DND-41 (cell line): ENCODE data around the gene GPR17.

ENCODE experiments used
- ATAC-seq: fragments of 200-7000 bp; cut with Tn5 transposase; 3 replicates; pipeline ENCODE4 v1.9.1; 2021; ENCODE audit warnings: low read depth; ENCODE audit not compliant: insufficient read depth
- DNase-seq: peaks from one replicate; pipeline ENCODE4 v3.0.0-alpha.2; 2020
- H2AFZ ChIP-seq: 2 replicates; pipeline ENCODE4 v1.6.0; 2012; ENCODE audit warnings: low read depth, low read length
- H3K27ac ChIP-seq: 2 replicates; pipeline ENCODE4 v1.5.1; 2012; ENCODE audit warnings: low read length, inconsistent platforms
- H3K27me3 ChIP-seq: fragments of 200-600 bp; sonication (generic); 2 replicates; pipeline ENCODE4 v1.6.0; 2012; ENCODE audit warnings: low read length, mild to moderate bottlenecking, inconsistent platforms; ENCODE audit not compliant: insufficient read depth, poor library complexity
- H3K36me3 ChIP-seq: 2 replicates; pipeline ENCODE4 v1.5.1; 2012; ENCODE audit warnings: low read length, inconsistent platforms; ENCODE audit not compliant: insufficient read depth
- H3K4me1 ChIP-seq: 2 replicates; pipeline ENCODE4 v1.5.1; 2012; ENCODE audit warnings: mild to moderate bottlenecking, low read length; ENCODE audit not compliant: insufficient read depth
- H3K4me2 ChIP-seq: 2 replicates; pipeline ENCODE4 v1.6.0; 2012; ENCODE audit warnings: mild to moderate bottlenecking, moderate library complexity, low read length, inconsistent platforms; ENCODE audit not compliant: insufficient read depth
- H3K4me3 ChIP-seq, 2 experiments: fragments of 200-600 bp in 1 of 2; shearing (Covaris generic) in 1 of 2; 2 replicates each; pipeline ENCODE4 v1.5.1; 2012 to 2016; ENCODE audit warnings: inconsistent platforms in 2 of 2, low read length in 2 of 2, mild to moderate bottlenecking in 2 of 2, low read depth in 1 of 2, moderate library complexity in 1 of 2
- H3K79me2 ChIP-seq: 2 replicates; pipeline ENCODE4 v1.6.0; 2012; ENCODE audit warnings: low read length, inconsistent platforms; ENCODE audit not compliant: insufficient read depth
- H3K9ac ChIP-seq: 2 replicates; pipeline ENCODE4 v1.6.0; 2012; ENCODE audit warnings: low read depth, mild to moderate bottlenecking, inconsistent platforms, low read length, moderate library complexity
- H3K9me3 ChIP-seq: 2 replicates; pipeline ENCODE4 v1.5.1; 2012; ENCODE audit warnings: low read length, moderate library complexity, mild to moderate bottlenecking, inconsistent platforms; ENCODE audit not compliant: insufficient read depth, severe bottlenecking
- H4K20me1 ChIP-seq: 2 replicates; pipeline ENCODE4 v1.6.0; 2012; ENCODE audit warnings: low read length; ENCODE audit not compliant: insufficient read depth
- EZH2 ChIP-seq: IDR thresholded peaks from 3 replicates; pipeline ENCODE4 v1.6.1; 2012; ENCODE audit warnings: borderline replicate concordance, low read depth, mild to moderate bottlenecking, moderate library complexity, low read length, inconsistent platforms; ENCODE audit not compliant: severe bottlenecking
- TF ChIP-seq, protein P1 (sequence below): IDR thresholded peaks from 2 replicates; pipeline ENCODE4 v1.5.1; 2012; ENCODE audit warnings: borderline replicate concordance, low read length, moderate library complexity, mild to moderate bottlenecking; ENCODE audit not compliant: poor library complexity, severe bottlenecking; ENCODE audit errors: extremely low read depth

The GPR17 gene

DNA sequence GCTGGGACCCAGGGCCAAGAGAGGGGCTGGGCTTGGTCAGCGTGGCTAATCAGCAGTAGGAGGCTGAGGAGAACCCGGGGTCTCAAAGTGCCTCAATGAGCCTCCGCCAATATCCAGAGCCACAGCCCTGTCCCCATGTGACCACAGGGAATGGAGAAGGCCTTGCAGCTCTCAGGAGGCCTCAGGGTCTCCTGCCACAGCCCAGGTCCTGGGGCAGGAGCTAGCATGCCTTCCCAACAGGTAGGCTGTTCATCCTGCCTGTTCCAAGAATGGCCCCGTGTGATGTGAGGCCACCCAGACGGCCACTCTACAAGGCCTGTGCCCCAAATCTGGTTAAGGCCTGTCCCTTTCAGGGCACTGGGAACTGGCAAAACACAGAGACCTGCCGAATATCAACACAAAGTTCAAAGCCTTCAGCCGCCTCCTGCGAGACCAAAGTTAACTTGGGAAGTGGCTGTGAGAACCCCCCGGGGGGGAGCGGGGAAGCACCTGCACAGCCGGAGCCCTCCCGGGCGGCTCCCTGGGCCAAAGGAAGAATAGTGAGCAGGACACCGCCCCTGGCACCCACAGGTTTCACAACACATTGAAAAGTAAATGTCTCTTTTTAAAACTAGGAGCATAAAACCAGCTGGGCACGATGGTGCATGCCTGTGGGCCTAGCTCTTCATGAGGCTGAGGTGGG is 33.9 kb downstream of the GPR17 start:
- Histone ChIP-seq H2AFZ (no peak overlapping the region), H3K9ac (no peak overlapping the region), H4K20me1 (no peaks in the 10 kb centered on the region), H3K4me3 (no peak overlapping the region), H3K9me3 (no peaks in the 10 kb centered on the region), H3K36me3 (no peaks in the 10 kb centered on the region), H3K4me1 (no peaks in the 10 kb centered on the region), H3K27ac (no peak overlapping the region), H3K4me2 (no peak overlapping the region), H3K27me3 (no peaks in the 10 kb centered on the region), H3K79me2 (no peaks in the 10 kb centered on the region)
- TF ChIP-seq EZH2, result no peak
- TF ChIP-seq, protein P1, sequence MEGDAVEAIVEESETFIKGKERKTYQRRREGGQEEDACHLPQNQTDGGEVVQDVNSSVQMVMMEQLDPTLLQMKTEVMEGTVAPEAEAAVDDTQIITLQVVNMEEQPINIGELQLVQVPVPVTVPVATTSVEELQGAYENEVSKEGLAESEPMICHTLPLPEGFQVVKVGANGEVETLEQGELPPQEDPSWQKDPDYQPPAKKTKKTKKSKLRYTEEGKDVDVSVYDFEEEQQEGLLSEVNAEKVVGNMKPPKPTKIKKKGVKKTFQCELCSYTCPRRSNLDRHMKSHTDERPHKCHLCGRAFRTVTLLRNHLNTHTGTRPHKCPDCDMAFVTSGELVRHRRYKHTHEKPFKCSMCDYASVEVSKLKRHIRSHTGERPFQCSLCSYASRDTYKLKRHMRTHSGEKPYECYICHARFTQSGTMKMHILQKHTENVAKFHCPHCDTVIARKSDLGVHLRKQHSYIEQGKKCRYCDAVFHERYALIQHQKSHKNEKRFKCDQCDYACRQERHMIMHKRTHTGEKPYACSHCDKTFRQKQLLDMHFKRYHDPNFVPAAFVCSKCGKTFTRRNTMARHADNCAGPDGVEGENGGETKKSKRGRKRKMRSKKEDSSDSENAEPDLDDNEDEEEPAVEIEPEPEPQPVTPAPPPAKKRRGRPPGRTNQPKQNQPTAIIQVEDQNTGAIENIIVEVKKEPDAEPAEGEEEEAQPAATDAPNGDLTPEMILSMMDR, result no peak
- DNase-seq (no peak), ATAC-seq (no peak)

DNA sequence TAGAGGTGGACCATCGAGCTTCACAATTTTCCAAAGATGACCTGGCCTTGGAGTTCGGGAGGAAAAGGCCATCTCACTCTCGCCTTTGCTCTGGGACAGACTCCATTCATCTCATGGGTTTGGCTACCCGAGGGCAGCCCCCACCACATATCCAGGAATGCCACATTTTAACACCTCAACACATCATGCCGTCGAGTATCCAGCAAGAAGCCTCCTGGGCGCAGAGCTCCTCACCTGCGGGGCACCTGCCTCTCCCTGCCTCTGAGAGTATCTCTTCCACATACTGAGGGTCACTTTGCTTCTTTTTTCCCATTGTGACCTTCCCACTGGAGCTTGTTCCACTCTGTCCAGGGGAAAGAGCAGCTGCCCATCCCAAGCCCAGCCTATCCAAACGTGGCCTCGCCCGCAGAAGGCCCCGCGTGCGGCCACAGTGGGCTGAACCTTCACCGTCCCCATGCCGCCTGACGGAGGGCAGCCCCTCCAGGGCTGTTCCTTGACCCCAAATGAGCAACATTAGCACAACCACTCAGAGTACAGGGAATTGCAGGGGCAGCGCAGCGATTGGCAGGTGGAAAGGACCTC is 34.8 kb downstream of the GPR17 start:
- no peak overlapping the region for H3K9ac ChIP-seq
- no peak for ATAC-seq
- no peak overlapping the region for H3K27ac ChIP-seq
- H4K20me1 ChIP-seq, result no peaks in the 10 kb centered on the region
- H3K4me3 ChIP-seq, result no peak overlapping the region
- no peaks in the 10 kb centered on the region for H3K4me1 ChIP-seq
- DNase-seq, result no peak
- H3K4me2 ChIP-seq, result no peak overlapping the region
- no peaks in the 10 kb centered on the region for H3K36me3 ChIP-seq
- no peaks in the 10 kb centered on the region for H3K79me2 ChIP-seq
- TF ChIP-seq, protein P1, result no peak
- TF ChIP-seq EZH2, result no peak
- no peak overlapping the region for H2AFZ ChIP-seq
- no peaks in the 10 kb centered on the region for H3K27me3 ChIP-seq
- no peaks in the 10 kb centered on the region for H3K9me3 ChIP-seq

DNA sequence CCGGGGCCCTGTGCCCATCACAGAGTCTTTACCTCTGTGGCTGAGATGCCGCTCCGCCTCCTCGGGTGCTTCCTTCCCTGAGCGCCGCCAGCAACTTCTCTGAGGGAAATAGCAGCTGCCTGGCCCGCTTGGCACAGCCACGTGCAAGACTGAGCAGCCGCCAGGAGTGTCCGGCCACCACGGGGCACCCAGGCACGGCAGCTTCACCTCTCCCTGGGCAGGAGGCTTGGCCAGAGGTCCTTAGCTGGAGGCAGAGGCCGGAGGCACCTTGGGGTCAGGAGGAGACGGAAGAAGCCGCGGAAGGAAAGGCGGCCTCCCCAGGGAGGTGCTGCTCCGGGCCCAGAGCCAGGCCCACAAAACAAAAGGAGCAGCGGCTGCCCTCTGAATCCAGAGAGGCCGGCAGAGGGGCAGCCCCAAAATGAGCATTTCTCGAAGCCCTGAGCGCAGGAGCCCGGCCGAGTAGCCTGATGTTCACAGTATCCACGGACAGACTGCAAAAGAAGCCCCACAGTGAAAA is 35.4 kb downstream of the GPR17 start:
- no peaks in the 10 kb centered on the region for H3K36me3 ChIP-seq
- H3K27me3 ChIP-seq, result no peaks in the 10 kb centered on the region
- no peak overlapping the region for H3K9ac ChIP-seq
- no peak overlapping the region for H3K4me3 ChIP-seq
- no peaks in the 10 kb centered on the region for H4K20me1 ChIP-seq
- peak; percentile 27; the same call in 1 of the 3 replicates for ATAC-seq
- H3K79me2 ChIP-seq, result no peaks in the 10 kb centered on the region
- DNase-seq, result no peak
- H3K4me2 ChIP-seq, result no peak overlapping the region
- H3K9me3 ChIP-seq, result no peaks in the 10 kb centered on the region
- no peak for TF ChIP-seq EZH2
- TF ChIP-seq, protein P1, result no peak
- H2AFZ ChIP-seq, result no peak overlapping the region
- no peaks in the 10 kb centered on the region for H3K4me1 ChIP-seq
- H3K27ac ChIP-seq, result no peak overlapping the region
